Ovary (tissue), 3 donors: ENCODE data around the gene ZCCHC10.
"Not testable (repeated sequence)": the region's sequence is repeated elsewhere in the genome, so short reads cannot be mapped to it uniquely, and the experiment has no call there.

Experiments used
- CTCF ChIP-seq, 3 donors: fragments of 450-650 bp in 2 of 3; fragments of 200-600 bp in 1 of 3; IDR thresholded peaks; one replicate each; pipeline versions ENCODE4 v1.5.1 to v1.8.0; 2016 to 2022; ENCODE audit warnings: antibody characterized with exemption in 3 of 3, mild to moderate bottlenecking in 1 of 3
- EP300 ChIP-seq: sonication (generic); formaldehyde crosslinking; IDR thresholded peaks from one replicate; pipeline ENCODE4 v1.6.1; 2017; ENCODE audit warnings: antibody characterized with exemption
- donor health status: DM: no; HTN: no; CAD: no.

DNA sequence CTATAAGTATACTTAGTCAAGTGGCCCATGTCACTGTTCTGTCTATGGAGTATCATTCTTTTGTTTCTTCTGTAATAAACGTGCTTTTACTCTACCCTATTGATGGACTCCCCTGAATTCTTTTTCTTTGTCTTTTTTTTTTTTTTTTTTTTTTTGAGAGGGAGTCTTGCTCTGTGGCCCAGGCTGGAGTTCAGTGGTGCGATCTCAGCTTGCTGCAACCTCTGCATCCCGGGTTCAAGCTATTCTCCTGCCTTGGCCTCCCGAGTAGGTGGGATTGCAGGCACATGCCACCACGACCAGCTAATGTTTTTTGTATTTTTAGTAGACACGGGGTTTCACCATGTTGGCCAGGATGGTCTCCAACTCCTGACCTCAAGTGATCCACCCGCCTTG lies 53.9 kb downstream of the ZCCHC10 start:
- not testable (repeated sequence) for TF ChIP-seq EP300; CTCF (IDR thresholded peaks at IDR 0.05)
